Measurements from ENCODE around the gene COPG2.

The COPG2 gene

GRCh38 chr7:130461272-130461671, 207.3 kb downstream of the COPG2 start:
- DNase-seq, result no peak

GRCh38 chr7:130458257-130458656, 210.3 kb downstream of the COPG2 start:
- DNase-seq, result no peak

All from stimulated activated CD4-positive, alpha-beta T cell treated with anti-CD3 and anti-CD28 coated beads, Interleukin-4, amount 100 ng/mL, for 24 hours (primary cell).